ENCODE data around the gene CAAP1. TPM values are rescaled to one million over a fixed set of nuclear protein-coding genes. Genes with fewer than 3 reads are reported as not detected.

The CAAP1 gene
- total and polyA plus RNA-seq, 7 donors = 4.7 to 8.8 (median 6.5) TPM

DNA sequence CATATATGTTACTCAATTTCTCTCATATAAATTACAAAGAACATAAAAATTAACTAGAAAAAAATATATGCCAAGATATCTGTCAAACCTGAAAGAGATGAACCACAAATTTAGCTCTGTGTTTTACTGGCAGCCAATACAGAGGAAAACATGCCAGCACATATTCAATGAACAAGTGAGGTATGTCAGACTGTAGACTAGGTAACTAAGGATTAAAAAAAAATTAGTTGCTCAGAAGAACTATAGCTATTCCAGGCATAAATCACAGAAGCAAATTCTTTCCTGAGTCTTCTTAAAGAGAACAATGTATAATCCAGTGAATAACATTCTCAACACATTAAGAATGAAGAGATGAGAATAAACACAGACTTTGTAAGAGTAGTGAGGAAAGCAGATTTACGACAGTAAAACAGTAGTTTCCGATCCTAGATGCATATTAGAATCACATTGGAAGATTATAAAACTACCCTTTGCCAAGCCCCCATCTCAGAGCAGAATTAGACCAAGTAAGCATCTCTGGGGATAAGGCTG is 20.6 kb upstream of the CAAP1 start:
- whole genome bisulfite sequencing, 3 donors = 88 to 100% (median 95%) methylated on average over 2 of the region's 2 CpGs
- DNase-seq = no peak
- H3K36me3 ChIP-seq (ENCODE audit: insufficient read depth in 1 of 2, low read depth in 1 of 2) = peaks cover 0 to 98% of the 10 kb centered on the region in 2 donors
- TF ChIP-seq, protein P1, sequence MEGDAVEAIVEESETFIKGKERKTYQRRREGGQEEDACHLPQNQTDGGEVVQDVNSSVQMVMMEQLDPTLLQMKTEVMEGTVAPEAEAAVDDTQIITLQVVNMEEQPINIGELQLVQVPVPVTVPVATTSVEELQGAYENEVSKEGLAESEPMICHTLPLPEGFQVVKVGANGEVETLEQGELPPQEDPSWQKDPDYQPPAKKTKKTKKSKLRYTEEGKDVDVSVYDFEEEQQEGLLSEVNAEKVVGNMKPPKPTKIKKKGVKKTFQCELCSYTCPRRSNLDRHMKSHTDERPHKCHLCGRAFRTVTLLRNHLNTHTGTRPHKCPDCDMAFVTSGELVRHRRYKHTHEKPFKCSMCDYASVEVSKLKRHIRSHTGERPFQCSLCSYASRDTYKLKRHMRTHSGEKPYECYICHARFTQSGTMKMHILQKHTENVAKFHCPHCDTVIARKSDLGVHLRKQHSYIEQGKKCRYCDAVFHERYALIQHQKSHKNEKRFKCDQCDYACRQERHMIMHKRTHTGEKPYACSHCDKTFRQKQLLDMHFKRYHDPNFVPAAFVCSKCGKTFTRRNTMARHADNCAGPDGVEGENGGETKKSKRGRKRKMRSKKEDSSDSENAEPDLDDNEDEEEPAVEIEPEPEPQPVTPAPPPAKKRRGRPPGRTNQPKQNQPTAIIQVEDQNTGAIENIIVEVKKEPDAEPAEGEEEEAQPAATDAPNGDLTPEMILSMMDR (IDR thresholded peaks at IDR 0.05) = no peak
- no peaks in the 10 kb centered on the region for H3K9me3 ChIP-seq
- H3K27ac ChIP-seq = no peak overlapping the region
- no peaks in the 10 kb centered on the region for H3K27me3 ChIP-seq (ENCODE audit: insufficient read depth in 3 of 3, low read length in 2 of 3)
- no peaks in the 10 kb centered on the region for H3K4me1 ChIP-seq
- intact Hi-C loops (cut with DNase I) = no loop called here
- no peak overlapping the region for H3K4me3 ChIP-seq
- ATAC-seq = no peak

DNA sequence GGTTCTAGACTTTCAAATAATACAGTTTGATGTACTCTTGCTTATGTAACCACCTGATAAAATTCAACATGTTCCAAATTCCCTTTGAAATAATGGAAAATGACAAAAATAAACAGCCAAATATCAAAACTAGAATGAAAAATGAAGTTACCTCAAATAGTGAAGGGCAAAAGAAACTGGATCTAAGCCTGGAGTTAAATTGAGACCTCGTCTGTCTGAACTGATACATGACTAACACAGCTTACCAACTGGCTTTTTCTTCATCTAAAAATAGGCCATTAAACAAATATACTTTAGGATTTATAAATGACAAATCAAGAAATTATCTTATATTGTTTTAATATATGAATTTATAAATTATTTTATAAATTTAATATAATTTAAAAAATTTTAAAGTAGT is 12.1 kb upstream of the CAAP1 start:
- H3K27ac ChIP-seq = no peak overlapping the region
- ATAC-seq (peak in 3 of 4 donors; percentile 54 to 82 (median 70)), DNase-seq (no peak)
- no peak overlapping the region for H3K4me3 ChIP-seq
- peaks cover 4 to 77% of the 10 kb centered on the region in 2 donors for H3K36me3 ChIP-seq (ENCODE audit: insufficient read depth in 1 of 2, low read depth in 1 of 2)
- H3K4me1 ChIP-seq = no peaks in the 10 kb centered on the region
- no peaks in the 10 kb centered on the region for H3K27me3 ChIP-seq (ENCODE audit: insufficient read depth in 3 of 3, low read length in 2 of 3)
- TF ChIP-seq, protein P1 (IDR thresholded peaks at IDR 0.05) = no peak
- no peaks in the 10 kb centered on the region for H3K9me3 ChIP-seq
- WGBS, 3 donors = 27 to 35% (median 29%) methylated on average over 1 of the region's 1 CpG
- intact Hi-C loops (cut with DNase I) = loop anchor here in 1 of 2 donors (5.0 kb wide), 1 partner anchor 38 kb away; no protein-coding TSS in a partner anchor

DNA sequence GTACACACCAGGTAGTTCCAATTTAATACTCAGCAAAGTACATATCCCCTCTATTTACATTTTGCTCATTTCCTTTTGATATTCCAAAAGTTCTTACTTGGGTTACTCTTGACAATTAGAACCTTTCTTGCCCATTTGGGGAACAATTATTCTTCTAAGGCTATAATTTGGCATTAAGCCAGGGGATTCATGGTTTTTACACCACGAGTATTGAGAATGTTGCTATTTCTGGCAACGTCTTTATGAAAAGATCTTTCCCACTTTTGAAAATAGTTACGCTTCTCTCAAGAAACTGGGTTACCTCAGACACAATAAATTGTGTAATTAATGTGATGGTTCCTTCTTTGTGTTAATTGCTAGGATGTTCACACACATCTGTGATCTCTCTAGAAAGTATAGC is 11.5 kb upstream of the CAAP1 start:
- WGBS, 3 donors = 40 to 51% (median 42%) methylated on average over 3 of the region's 3 CpGs
- H3K27me3 ChIP-seq (ENCODE audit: insufficient read depth in 3 of 3, low read length in 2 of 3) = no peaks in the 10 kb centered on the region
- no peak overlapping the region for H3K27ac ChIP-seq
- no peaks in the 10 kb centered on the region for H3K9me3 ChIP-seq
- H3K4me3 ChIP-seq = no peak overlapping the region
- ATAC-seq (no peak), DNase-seq (no peak)
- TF ChIP-seq, protein P1 (IDR thresholded peaks at IDR 0.05) = no peak
- intact Hi-C loops (cut with DNase I) = no loop called here
- no peaks in the 10 kb centered on the region for H3K4me1 ChIP-seq
- peaks cover 4 to 71% of the 10 kb centered on the region in 2 donors for H3K36me3 ChIP-seq (ENCODE audit: insufficient read depth in 1 of 2, low read depth in 1 of 2)

DNA sequence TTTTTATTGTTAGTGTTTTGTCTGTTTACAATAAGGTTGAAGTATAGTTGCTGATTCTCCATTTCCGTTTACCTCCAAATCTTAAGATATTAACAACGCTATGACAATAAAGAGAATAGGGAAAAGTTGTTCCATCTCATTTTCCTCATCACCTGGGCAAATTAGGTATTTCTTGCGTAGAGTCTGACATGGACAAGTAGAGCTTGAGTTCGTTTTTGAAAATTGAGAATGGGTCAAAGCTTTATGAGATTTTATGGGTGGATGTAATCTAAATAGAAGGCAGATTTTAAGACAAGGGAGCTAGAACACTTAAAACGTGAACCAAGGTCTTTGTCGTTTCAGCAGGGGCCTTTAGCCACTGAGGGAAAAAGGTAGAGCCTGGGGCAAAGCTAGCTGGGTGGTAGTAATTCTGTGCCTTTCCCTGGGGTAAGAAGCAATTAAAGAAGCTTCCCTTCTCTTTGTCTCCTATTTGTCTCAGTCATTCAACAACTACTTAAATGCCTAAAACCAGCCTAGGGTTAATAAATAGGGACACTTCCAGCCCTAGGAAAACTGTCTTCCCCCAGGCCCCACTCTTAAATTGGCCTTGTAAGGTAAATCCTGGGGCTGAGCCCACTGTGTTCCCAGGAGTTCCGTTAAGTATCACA is 551 bp upstream of the CAAP1 start:
- H3K36me3 ChIP-seq (ENCODE audit: insufficient read depth in 1 of 2, low read depth in 1 of 2) = no peaks in the 10 kb centered on the region
- intact Hi-C loops (cut with DNase I) = loop anchor here (2.0 to 5.0 kb wide), 2 partner anchors 54 to 64 kb away; partner anchors contain the start of genes IFT74 (in 1 of the 2) and PLAA (in 1 of the 2)
- H3K27ac ChIP-seq = peak overlapping the region; percentile 99
- TF ChIP-seq, protein P1 (IDR thresholded peaks at IDR 0.05) = no peak
- H3K27me3 ChIP-seq (ENCODE audit: insufficient read depth in 3 of 3, low read length in 2 of 3) = no peaks in the 10 kb centered on the region
- peak overlapping the region; percentile 92 for H3K4me3 ChIP-seq
- DNase-seq = no peak
- no peak for ATAC-seq
- 19 to 25% (median 22%) methylated on average over 7 of the region's 7 CpGs for WGBS, 3 donors
- peaks cover 19% of the 10 kb centered on the region for H3K4me1 ChIP-seq
- no peaks in the 10 kb centered on the region for H3K9me3 ChIP-seq

Data from psoas muscle (tissue), 8 donors.